GM21528 (cell line): ENCODE results near the gene HOXB2.

ENCODE experiments used
- ATAC-seq: cut with Tn5 transposase; IDR thresholded peaks from one replicate; pipeline ENCODE4 v1.9.1; 2021; ENCODE audit warnings: mild to moderate bottlenecking, moderate library complexity; ENCODE audit not compliant: unreplicated experiment, low FRiP score

HOXB2 gene

GRCh38 chr17:48579760-48580554, 35.0 kb upstream of the HOXB2 start:
- ATAC-seq, result no peak

DNA sequence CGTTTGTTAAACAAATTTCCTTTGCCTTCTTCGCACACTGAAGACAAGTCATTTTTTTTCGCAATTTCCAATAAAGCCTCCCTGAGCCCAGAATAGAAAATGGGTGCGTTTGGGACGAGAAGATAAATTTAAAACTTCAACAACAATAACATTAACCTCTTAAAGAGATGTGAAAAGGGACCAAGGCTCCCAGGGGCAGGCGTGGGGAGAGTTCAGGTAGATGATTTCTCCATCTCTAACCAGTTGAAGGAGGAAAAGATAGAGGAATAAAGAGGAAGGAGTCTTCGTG, 34.5 kb upstream of the HOXB2 start:
- ATAC-seq, result no peak

DNA sequence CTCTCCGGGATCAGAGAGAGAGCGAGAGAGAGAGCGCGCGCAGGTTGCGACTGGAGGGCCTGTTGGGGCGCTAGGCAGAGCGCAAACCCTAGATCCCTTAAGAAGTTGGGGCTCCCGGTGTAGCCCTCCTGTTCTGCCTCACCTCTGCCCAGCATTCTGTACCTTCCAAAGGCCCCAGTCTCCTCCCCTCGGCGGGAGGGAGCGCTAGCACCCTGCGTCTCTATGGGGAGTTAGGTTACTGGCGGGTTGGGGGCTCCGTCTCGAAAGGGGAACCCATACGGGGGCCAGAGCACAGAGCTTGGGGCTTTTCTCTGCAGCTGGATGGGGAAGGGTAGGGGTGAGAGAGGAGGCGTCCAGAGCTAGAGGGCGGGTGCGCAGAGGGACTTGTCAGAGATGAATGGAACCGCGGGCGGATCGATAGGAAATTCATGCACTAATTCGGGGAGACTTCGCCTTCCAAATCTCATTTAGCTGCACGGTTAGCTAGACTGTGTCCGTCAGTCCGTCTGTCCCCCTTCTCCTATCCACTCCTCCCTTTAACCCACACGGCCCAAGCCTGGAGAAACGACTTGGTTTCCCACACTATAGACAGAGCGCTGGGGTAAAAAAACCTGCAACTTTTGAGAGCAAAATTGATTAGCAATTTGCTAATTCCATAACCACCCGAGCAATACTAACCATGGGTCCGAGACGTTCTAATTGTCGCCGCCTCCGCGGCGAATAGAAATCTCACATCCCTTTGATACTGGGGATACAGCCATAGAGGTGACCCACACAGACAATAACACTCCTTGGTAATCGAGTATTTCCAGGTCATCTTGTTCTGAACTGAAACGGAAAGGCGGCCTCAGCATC, 33.9 kb upstream of the HOXB2 start:
- ATAC-seq, result peak; percentile 34

- ATAC-seq, result peak; percentile 71
Observed at GRCh38 chr17:48577946-48578615, 33.2 kb upstream of the HOXB2 start, which contains the start of gene HOXB4. Gene HOXB4 (minus strand): TSS chr17:48578350. CDS start chr17:48578319, 31 bp downstream.

DNA sequence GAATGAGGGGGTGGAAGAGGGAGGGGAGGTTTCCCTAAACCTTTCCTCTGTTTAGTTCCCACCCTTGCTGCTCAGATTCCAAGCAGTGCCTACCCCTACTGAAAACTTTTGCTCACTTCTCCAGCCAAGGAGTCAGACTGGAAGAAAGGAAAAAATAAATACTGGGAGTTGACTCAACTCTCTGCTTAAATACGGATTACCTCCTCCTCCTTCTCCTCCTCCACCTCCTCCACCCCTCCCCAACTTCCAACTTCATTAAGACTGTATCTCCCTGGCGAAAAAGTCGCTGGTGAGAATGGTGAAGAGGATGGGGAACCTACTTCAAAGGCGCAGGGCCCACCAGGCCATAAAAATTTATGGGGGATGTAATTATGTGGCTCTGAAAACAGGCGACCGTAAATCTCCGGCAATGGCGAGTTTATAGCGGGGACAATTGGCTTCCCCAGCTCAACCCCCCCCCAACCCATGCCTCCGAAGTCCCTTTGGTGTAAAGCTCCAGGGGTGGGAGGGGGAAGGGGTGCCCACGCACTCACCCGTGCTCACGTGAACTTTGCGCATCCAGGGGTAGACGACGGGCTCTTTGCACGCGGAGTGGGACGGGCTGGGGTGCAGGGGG, 32.5 kb upstream of the HOXB2 start:
- ATAC-seq, result peak; percentile 6

GRCh38 chr17:48576479-48577309, 31.8 kb upstream of the HOXB2 start:
- ATAC-seq, result no peak

- ATAC-seq, result no peak
Observed at GRCh38 chr17:48575673-48576478, 31.0 kb upstream of the HOXB2 start.

DNA sequence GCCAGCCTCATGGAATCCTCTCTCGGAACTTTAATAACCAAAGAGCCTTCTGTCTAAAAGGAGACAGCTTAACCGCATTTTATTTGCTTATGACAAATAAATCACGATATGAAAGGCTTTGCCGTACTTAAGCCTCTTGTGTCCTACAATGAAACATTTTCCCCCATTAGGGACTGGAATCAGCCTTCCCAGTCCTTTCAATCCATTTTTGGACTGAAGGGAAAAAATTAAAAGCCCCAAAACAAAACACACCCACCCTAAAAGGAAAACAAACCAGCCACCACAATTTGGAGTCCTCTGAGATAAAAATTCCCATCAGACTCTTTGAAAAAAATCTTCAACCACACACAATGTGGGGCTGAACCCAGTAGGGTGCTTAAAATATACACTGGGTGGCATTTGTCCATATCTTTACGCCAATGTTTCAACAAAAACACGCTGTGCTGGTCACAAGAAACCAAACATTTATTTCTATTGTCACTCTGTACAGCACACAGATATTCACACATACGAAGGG, 30.2 kb upstream of the HOXB2 start:
- ATAC-seq, result no peak

DNA sequence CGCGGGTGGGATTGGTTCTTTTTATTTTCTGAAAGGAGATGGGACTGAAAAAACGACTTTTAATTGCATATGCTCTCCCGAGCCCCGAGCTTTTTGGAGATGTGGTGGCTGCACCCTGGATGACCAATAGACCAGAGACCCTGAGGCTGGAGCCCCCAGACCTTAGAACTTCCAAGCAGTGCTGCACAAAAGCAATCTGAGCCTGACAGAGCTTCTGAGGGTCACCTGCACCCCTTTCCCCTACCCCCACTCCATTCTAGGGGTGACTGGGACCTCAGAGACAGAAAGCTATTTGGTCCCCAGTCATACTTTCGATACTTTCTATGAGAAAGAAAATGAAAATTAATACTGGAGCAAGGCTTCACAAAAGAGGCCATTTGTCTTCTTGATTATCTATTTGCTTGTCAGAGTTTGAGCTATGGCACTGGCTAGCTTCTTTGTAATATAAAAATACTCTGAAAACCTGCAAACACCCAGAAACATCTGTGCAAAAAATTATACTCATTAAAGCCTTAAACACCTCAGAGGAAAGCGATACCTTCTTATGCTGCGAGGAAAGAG, 29.7 kb upstream of the HOXB2 start:
- no peak for ATAC-seq

DNA sequence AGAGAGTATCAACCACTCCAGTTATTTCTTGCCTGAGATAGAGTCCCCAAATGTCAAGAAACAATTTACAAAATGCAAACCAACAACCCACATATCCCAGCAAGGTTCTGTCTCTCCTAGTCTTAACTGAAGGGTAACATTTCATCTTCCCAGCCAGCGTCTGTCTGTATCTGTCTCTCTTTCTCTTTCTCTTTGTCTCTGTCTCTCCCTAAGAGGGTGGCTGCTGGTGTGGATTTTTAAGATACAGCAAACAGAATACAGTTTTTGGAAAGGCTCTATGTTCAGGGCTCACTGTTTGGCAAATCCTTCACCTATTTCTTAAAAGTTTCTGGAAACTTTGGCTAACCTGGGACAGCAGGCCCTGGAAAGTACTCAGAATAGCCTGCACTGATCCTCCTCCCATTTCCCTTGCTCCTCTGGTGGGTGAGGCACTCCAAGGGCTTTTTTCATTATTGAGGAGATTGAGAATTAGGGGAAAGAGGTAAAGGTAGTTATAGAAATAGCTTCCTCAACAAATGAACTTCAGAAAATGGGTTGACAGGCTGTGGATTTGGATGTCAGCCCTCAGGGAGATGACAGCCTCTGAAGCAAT, 27.0 kb upstream of the HOXB2 start:
- no peak for ATAC-seq

DNA sequence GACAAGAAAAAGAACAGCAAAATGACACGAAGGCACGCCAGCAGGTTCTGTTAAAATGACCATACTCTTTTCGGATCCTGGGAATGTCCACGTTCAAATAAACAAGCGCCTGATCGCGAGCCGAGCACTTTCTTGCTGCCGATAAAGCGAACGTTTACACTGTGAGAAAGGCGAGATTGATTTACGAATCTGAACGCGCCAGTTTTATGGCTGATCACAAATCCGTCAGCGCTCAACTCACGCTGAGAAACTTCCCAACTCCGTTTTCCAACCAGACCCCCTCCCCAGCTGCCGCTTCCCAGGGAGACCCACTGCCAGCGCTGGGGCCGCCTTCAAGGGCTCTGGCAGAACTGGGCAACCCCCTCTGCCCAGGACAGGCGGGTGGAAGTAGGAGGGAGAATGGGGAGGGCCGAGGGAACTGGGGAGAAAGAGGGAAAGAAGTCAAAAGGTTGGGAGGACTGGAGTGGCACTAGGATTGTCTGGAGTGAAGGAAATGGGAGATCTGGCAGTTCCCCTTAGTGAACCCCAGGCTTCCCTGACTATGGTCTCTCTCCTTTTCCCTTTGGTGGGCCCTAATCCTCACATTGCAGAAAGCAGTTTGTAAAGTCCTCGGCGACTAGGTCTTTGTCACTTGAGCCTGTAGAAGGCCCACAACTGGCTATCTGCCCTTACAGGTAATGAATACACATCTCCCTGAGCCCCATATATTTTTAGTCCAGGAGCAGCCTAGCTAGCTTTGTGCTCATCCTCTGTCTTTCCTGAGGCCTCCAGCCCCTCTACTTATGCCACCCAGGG, 26.3 kb upstream of the HOXB2 start:
- ATAC-seq, result no peak

GRCh38 chr17:48570325-48571023, 25.6 kb upstream of the HOXB2 start:
- ATAC-seq, result no peak

- no peak for ATAC-seq
Observed at GRCh38 chr17:48569674-48570324, 24.9 kb upstream of the HOXB2 start.

DNA sequence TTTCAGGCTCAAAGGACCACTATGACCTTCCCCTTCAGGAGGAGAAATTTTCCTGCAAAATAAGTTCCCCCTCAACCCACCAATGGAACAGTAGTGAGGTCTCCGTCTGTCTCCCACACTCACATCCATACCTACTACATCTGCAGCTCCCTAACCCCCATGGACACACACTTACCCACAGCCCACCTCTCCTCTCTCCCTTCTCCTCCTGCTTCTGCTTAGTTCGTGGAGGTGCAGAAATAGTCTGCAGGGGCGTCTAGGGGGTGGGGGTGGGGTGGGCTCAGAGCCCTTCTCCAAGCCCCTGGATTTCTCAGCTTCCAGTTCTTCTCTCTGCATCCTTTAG, 24.3 kb upstream of the HOXB2 start:
- no peak for ATAC-seq

GRCh38 chr17:48568499-48569239, 23.8 kb upstream of the HOXB2 start:
- no peak for ATAC-seq
